ENCODE results near the gene EIF3C.
"Not testable (repeated sequence)": the region's sequence is repeated elsewhere in the genome, so short reads cannot be mapped to it uniquely, and the experiment has no call there.

DNA sequence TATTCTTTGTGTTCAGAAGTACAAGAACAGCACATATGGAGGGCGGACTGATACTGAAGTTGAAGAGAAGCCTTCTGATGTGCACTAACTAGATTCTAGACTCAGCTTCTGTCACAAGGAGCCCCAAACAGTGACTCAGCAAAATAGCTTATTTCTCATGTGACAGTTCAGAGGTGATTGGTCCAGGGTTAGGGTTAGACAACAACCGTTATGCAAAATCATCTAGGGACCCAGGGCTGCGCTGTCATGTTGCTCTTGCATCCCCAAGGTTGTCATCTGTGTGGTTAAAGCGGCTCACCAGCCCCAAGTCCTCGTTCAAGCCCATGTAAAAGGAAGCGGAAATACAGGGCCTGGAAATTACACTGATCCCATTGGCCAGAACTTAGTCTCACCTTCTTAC lies 70.4 kb downstream of the EIF3C start:
- TF ChIP-seq EZH2 (IDR thresholded peaks at IDR 0.05; ENCODE audit: borderline replicate concordance, low read depth, low read length, severe bottlenecking): not testable (repeated sequence)
- TF ChIP-seq, protein P1, sequence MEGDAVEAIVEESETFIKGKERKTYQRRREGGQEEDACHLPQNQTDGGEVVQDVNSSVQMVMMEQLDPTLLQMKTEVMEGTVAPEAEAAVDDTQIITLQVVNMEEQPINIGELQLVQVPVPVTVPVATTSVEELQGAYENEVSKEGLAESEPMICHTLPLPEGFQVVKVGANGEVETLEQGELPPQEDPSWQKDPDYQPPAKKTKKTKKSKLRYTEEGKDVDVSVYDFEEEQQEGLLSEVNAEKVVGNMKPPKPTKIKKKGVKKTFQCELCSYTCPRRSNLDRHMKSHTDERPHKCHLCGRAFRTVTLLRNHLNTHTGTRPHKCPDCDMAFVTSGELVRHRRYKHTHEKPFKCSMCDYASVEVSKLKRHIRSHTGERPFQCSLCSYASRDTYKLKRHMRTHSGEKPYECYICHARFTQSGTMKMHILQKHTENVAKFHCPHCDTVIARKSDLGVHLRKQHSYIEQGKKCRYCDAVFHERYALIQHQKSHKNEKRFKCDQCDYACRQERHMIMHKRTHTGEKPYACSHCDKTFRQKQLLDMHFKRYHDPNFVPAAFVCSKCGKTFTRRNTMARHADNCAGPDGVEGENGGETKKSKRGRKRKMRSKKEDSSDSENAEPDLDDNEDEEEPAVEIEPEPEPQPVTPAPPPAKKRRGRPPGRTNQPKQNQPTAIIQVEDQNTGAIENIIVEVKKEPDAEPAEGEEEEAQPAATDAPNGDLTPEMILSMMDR (IDR thresholded peaks at IDR 0.05; ENCODE audit: borderline replicate concordance, extremely low read depth, low read length, poor library complexity, severe bottlenecking): not testable (repeated sequence)

Measured in DND-41 (cell line).